Measurements from ENCODE around the gene OR56B1. TPM values are rescaled to one million over a fixed set of nuclear protein-coding genes. Genes with fewer than 3 reads are reported as not detected.

OR56B1 gene
- total and polyA plus RNA-seq, 2 of the 8 experiments (the other 6 are each of a cell fraction or from before 2014, with no cell fraction given): 0.20 TPM; not detected in 1

DNA sequence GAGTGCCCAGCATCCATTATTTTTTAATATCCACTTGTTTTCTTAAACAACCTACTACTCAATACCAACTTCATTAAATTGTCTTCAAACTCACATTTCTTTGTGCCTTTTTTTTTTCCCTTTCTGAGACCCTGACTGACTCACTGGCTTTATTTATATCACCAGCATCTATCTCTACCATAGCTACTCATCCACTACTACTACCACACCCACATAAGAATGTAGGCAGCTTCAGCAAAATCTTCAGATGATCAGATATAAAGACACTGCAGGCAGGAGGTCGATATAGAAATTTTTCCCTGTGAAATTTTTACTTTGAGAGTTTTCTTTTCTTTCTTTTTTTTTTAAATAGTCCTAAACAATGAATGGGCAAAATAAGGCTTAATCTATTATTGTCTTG, 2.2 kb downstream of the OR56B1 start:
- Histone ChIP-seq H4K20me1 (replicated peaks in 1 of 2; ENCODE audit: control insufficient read depth in 1 of 2, insufficient read depth in 2 of 2, low read length in 2 of 2) (no peaks in the 10 kb centered on the region), H3K27me3 (replicated peaks in 1 of 4; ENCODE audit: control insufficient read depth in 3 of 4, extremely low read depth in 1 of 4, insufficient read depth in 3 of 4, low read length in 3 of 4) (no peaks in the 10 kb centered on the region), H2BK20ac (ENCODE audit: low read length) (no peak overlapping the region), H3K14ac (ENCODE audit: insufficient read length) (no peak overlapping the region), H3K18ac (ENCODE audit: extremely low read depth, low read length) (no peak overlapping the region), H3K27ac (ENCODE audit: low read depth, low read length) (no peak overlapping the region), H3K4me3 (ENCODE audit: extremely low read depth in 1 of 4, insufficient read depth in 2 of 4, low read depth in 3 of 4, low read length in 4 of 4) (no peak overlapping the region), H2BK120ac (replicated peaks; ENCODE audit: low read depth, low read length) (no peak overlapping the region), H2BK12ac (ENCODE audit: low read depth, low read length) (no peak overlapping the region), H3K23me2 (ENCODE audit: low read depth, low read length) (no peaks in the 10 kb centered on the region), H3K9ac (replicated peaks in 1 of 4; ENCODE audit: extremely low read depth in 1 of 4, low read depth in 3 of 4, low read length in 3 of 4) (no peak overlapping the region), H3K4me1 (replicated peaks in 1 of 4; ENCODE audit: control insufficient read depth in 3 of 4, insufficient read depth in 4 of 4, low read length in 3 of 4) (no peaks in the 10 kb centered on the region), H3K79me2 (ENCODE audit: control insufficient read depth in 1 of 2, insufficient read depth in 2 of 2, low read length in 2 of 2) (no peaks in the 10 kb centered on the region), H3K79me1 (ENCODE audit: low read depth, low read length) (no peaks in the 10 kb centered on the region), H4K91ac (replicated peaks; ENCODE audit: insufficient read length, low read length) (no peak overlapping the region), H3K4me2 (ENCODE audit: insufficient read depth in 1 of 2, low read depth in 2 of 2, low read length in 2 of 2) (no peak overlapping the region), H2BK15ac (ENCODE audit: low read length) (no peak overlapping the region), H3K36me3 (ENCODE audit: control insufficient read depth in 2 of 4, insufficient read depth in 4 of 4, low read length in 3 of 4) (no peaks in the 10 kb centered on the region), H3K9me3 (ENCODE audit: insufficient read depth in 2 of 2, low read depth in 1 of 2, low read length in 1 of 2) (no peaks in the 10 kb centered on the region), H2AFZ (ENCODE audit: low read length) (no peak overlapping the region), H3K4ac (replicated peaks; ENCODE audit: insufficient read length, low read depth, low read length) (no peak overlapping the region), H2AK5ac (ENCODE audit: low read depth, low read length) (no peak overlapping the region), H3K56ac (replicated peaks; ENCODE audit: insufficient read length, low read depth, low read length) (no peak overlapping the region), H4K8ac (ENCODE audit: extremely low read depth, insufficient read depth, low read length) (no peak overlapping the region), H4K5ac (ENCODE audit: insufficient read length, low read depth, low read length) (no peak overlapping the region), H3K23ac (ENCODE audit: insufficient read length) (no peak overlapping the region), H2BK5ac (ENCODE audit: low read depth, low read length) (no peak overlapping the region)
- CTCF ChIA-PET (ENCODE audit: partially characterized antibody): interaction anchor here (0.5 to 0.6 kb wide), 2 partner anchors 69 to 933 kb away, joined by 3 read pairs; no protein-coding TSS in a partner anchor
- WGBS, 2 experiments (ENCODE audit: extremely low coverage in 1 of 2, insufficient coverage in 1 of 2, insufficient read length in 1 of 2, insufficient replicate concordance in 2 of 2, low coverage in 1 of 2, low lambda C conversion rate in 2 of 2, missing lambda C conversion rate in 1 of 2): 78% methylated on average over 1 of the region's 1 CpG; no CpG with 5 or more reads in 1 of the 2 experiments
- TF ChIP-seq BACH1 (IDR thresholded peaks at IDR 0.05; ENCODE audit: low read length) (no peak), HDAC2 (IDR thresholded peaks at IDR 0.05; ENCODE audit: borderline replicate concordance in 1 of 2, low read depth in 2 of 2, low read length in 2 of 2) (no peak), BRCA1 (IDR thresholded peaks at IDR 0.05; ENCODE audit: low read depth, low read length) (no peak), RBBP5 (IDR thresholded peaks at IDR 0.05; ENCODE audit: borderline replicate concordance, low read depth, low read length) (no peak), SP2 (IDR thresholded peaks at IDR 0.05; ENCODE audit: low read length) (no peak)
- TF ChIP-seq, protein P1, sequence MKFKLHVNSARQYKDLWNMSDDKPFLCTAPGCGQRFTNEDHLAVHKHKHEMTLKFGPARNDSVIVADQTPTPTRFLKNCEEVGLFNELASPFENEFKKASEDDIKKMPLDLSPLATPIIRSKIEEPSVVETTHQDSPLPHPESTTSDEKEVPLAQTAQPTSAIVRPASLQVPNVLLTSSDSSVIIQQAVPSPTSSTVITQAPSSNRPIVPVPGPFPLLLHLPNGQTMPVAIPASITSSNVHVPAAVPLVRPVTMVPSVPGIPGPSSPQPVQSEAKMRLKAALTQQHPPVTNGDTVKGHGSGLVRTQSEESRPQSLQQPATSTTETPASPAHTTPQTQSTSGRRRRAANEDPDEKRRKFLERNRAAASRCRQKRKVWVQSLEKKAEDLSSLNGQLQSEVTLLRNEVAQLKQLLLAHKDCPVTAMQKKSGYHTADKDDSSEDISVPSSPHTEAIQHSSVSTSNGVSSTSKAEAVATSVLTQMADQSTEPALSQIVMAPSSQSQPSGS (IDR thresholded peaks at IDR 0.05; ENCODE audit: low read length): no peak
- POLR2A ChIA-PET (ENCODE audit: partially characterized antibody): no interaction called here
- no peak for FAIRE-seq
- DNase-seq (ENCODE audit: low read depth in 1 of 2, low spot score in 2 of 2): no peak

Measured in H1 (cell line).